ENCODE measurements around the gene KLK12.

DNA sequence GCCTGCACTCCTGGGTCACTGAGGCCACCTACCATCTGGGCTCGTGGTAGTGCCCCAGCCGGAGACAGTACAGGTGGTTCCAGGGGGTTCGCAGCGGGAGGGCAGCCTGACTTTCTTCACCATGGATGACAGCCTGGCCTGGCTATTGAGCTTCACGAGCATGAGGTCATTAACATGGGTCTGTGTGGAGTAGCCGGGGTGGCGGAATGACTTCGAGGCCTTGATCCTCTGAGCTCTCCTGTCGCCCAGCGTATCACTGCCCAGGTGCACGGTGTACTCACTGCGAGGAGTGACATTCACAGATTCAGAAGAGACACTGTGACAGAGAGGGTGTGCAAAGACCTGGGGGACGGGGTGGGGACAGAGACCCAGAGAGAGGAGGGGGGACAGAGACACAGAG is 54.6 kb downstream of the KLK12 start:
- TF ChIP-seq, protein P1, sequence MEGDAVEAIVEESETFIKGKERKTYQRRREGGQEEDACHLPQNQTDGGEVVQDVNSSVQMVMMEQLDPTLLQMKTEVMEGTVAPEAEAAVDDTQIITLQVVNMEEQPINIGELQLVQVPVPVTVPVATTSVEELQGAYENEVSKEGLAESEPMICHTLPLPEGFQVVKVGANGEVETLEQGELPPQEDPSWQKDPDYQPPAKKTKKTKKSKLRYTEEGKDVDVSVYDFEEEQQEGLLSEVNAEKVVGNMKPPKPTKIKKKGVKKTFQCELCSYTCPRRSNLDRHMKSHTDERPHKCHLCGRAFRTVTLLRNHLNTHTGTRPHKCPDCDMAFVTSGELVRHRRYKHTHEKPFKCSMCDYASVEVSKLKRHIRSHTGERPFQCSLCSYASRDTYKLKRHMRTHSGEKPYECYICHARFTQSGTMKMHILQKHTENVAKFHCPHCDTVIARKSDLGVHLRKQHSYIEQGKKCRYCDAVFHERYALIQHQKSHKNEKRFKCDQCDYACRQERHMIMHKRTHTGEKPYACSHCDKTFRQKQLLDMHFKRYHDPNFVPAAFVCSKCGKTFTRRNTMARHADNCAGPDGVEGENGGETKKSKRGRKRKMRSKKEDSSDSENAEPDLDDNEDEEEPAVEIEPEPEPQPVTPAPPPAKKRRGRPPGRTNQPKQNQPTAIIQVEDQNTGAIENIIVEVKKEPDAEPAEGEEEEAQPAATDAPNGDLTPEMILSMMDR (IDR thresholded peaks at IDR 0.05), result no peak
- TF ChIP-seq EZH2 (IDR thresholded peaks at IDR 0.05; ENCODE audit: borderline replicate concordance, insufficient read depth, low read depth, low read length, poor library complexity, severe bottlenecking), result no peak
